HS-5 (cell line): ENCODE results near the gene THSD7A.

ENCODE experiments used
- DNase-seq: peaks from one replicate; pipeline ENCODE4 v3.0.0-alpha.2; 2012; ENCODE audit warnings: low read depth

The THSD7A gene

DNA sequence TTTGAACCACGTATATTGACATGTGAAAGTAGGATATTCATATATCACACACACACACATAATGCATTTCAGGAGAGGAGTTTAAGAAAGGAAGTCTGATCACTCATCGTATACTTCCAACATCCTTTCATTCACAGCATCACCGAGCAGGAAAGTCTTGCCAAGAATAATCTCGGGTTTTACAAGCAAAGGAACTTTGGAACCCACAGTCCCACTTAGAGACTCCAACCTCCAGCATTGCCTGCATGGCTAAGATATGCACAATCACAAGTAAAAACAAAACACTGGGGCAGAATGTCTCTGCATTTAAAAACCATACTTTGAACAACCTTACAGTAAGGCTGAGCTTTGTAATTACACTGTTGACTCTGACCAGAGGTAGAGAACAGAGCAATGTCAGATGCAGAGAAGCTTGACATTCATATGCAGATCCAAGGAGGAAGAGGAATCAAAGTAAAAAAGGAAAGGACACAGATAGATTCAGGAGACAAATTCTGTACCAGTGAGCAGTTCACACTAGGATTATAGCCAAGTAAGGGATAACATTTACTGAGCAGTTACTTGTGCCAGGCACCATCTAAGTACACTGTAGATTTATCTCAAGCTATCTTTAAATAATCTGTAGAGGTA is 14.8 kb downstream of the THSD7A start:
- no peak for DNase-seq

- no peak for DNase-seq
Measured at GRCh38 chr7:11811709-11812108, 20.3 kb downstream of the THSD7A start.

DNA sequence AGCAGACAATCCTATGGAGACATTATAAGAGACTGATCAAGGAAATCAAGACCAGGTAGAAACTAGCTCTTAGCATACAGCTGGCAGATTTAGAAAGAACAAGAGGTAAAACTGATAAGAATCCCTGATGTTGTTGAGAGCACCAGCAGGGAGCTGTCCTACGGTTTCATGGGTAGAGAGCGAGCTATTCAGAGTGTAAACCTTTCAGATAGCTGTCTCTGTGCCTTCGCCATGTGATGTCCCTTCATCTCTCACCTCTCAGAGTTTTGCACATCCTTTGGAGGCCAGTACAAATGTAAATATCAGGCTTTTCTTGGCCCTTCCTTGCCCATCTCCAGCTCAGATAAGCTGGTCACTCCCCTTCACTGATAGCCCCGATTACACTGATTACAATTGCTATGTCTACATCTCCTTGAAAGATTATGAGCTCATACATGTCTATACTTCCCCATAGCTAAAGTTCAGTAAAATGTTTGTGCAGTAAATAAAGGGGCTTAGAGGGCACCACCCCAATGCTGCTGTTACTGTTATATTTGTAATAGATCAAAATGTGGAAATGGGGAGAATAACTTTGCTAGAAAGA is 21.9 kb downstream of the THSD7A start:
- DNase-seq, result no peak

- no peak for DNase-seq
Measured at GRCh38 chr7:11807000-11807399, 25.0 kb downstream of the THSD7A start.

DNA sequence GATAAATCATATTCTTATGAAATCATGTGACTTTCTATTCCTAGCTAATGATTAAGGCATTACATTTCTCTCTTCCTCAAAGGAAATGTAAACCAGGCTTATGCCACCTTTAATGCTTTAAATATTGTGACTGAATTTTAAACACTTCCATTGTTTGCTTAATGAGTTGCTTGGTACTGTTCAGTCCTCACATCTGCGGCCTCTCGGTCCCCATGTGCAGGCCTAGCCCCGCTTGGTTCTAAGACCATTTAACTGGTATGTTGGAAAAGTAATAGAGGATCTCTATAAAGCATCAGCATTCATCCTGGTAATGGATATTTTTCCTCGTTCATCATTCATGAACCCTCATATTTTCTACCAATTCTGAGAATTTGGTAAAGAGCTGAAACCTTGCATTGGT is 27.4 kb downstream of the THSD7A start:
- DNase-seq, result no peak

- no peak for DNase-seq
Measured at GRCh38 chr7:11795231-11795630, 36.8 kb downstream of the THSD7A start.

DNA sequence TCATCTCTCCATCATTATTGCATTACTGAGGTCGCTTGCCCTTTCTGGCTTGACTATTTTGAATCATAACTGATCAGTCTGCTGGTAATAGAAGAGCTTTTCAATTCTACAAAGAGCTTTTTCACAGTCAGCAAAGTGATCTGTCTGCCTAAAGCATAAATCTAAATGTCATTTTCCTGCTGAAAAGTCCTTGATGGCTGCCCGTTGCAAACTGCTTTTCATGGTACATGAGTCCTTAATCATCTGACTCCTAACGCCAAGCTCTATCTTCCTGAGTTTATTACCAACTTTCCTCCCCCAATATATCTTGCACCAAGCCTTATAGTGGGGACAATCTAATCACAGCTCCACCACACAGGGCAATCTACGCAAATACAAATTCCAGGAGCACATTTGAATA is 39.8 kb downstream of the THSD7A start:
- DNase-seq, result no peak

GRCh38 chr7:11788568-11788967 is 43.4 kb downstream of the THSD7A start:
- no peak for DNase-seq

GRCh38 chr7:11787534-11787933 is 44.5 kb downstream of the THSD7A start:
- no peak for DNase-seq

DNA sequence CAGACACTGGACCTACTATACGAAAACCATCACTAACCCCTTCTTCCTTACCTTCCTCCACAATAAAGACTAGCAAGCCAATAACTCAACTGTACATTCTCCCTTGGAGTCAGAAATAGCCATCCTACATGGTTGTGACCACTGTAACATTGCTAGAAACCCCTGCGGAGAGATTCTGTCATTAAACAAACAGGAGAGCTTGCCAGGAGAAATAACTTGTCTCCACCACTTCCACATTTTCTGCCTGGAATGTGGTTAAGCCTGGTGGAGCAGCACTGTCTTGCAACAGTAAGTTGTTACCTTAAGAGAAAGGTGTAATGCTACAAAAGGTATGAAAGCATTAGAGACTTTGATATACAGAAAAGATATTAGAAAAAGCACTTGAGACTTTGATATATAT is 45.8 kb downstream of the THSD7A start:
- no peak for DNase-seq

- no peak for DNase-seq
Measured at GRCh38 chr7:11784769-11785536, 47.0 kb downstream of the THSD7A start.

DNA sequence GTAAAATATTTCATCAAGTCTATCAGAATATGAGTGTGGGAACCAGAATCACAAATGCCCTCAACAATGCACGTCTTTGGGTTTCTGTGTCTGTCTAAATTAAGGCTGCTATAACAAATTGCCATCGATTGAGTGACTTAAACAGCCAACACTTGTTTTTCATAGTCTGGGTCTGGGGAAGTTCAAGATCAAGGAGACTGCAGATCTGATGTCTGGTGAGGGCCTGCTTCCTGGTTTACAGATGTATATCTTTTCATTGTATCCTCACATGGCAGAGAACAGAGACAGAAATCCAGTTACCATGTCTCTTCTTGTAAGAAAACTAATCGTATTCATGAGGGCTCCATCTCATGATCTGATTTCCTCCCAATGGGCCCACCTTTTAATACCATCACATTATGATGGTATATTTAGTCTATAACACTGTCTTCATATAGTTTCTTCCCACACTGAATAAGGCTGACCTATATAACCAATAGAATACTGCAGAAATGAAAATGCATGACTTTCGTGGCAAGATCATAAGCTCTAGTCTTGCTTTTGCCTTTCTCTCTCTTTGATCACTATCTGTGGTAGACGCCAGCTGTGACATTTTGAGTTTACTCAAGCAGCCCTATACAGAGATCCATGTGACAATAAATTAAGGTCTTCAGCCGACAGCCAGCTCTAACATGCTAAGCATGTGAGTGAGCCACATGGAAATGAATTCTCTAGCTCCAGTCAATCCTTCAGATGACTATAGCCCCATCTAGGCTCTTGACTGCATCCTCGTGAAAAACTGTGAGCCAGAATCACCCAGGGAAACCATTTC is 51.9 kb downstream of the THSD7A start:
- no peak for DNase-seq

- no peak for DNase-seq
Measured at GRCh38 chr7:11776039-11776438, 56.0 kb downstream of the THSD7A start.

GRCh38 chr7:11775401-11775800 is 56.6 kb downstream of the THSD7A start:
- no peak for DNase-seq

GRCh38 chr7:11768263-11768662 is 63.7 kb downstream of the THSD7A start:
- DNase-seq, result no peak

GRCh38 chr7:11767148-11767547 is 64.8 kb downstream of the THSD7A start:
- no peak for DNase-seq

DNA sequence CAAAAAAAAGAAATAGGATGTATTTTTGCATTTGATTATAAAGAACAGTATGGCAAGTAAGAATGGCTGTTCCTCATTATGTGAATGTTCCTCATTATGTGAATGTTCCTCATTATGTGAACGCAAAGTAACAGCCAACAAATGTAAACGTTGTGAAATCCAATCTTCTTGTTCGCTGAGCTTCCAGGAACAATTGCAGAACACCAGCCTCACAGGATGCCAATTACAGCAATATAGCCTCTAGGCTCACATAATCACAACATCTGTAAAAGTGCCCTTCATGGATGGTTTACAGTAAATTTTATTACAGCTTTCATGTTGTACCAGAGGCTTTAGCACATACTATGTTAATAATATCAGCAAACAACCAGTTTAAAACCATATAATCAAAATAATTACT is 71.6 kb downstream of the THSD7A start:
- DNase-seq, result peak; percentile 20

GRCh38 chr7:11758627-11759111 is 73.3 kb downstream of the THSD7A start:
- DNase-seq, result no peak

- DNase-seq, result no peak
Measured at GRCh38 chr7:11757153-11757552, 74.8 kb downstream of the THSD7A start.

DNA sequence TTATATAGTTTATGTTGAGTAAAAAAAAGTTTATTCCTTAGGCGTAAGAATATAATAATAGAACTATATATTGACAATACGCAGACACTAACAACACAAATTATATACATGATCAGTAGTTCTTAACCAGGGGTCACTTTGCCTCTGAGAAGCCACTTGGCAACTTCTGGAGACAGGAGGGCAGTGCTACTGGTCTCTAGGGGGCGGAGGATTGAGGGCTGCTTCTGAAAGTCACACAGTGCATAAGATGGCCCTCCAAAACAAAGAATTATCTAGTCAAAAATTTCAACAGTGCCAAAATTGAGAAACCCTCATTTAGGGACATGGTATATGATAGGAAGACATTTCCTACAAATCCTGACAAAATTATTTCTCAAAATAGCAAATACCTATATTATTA is 77.1 kb downstream of the THSD7A start:
- no peak for DNase-seq

DNA sequence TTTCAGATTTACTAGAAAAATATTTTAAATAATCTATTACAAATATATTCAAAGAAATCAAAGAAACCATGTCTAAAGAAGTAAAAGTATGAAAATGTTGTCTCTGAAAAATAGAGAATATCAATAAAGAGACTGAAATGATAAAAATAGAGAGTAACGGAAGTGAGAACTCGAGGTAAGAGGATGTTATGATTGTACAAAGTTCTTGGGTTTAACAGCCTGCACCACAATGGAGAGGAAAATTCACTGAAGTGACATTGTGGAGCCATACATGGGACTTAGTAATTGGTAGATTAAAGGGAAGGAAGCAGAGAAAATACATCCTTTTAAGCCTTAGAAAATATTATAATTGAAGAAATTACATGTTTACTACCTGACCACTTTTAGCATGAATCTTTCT is 77.9 kb downstream of the THSD7A start:
- no peak for DNase-seq

GRCh38 chr7:11753433-11753832 is 78.6 kb downstream of the THSD7A start:
- no peak for DNase-seq
